PFSK-1 (cell line): ENCODE measurements around the gene MRPS7.

Source experiments
- FOXP2 ChIP-seq: optimal IDR thresholded peaks from 2 replicates; pipeline ENCODE3; 2011; ENCODE audit warnings: borderline replicate concordance, control low read depth, inconsistent platforms; ENCODE audit not compliant: insufficient read depth; ENCODE audit errors: extremely low read length, extremely low read depth
- POLR2AphosphoS5 ChIP-seq: IDR thresholded peaks from 2 replicates; pipeline ENCODE4 v1.6.1; 2012; ENCODE audit warnings: low read depth, mild to moderate bottlenecking, control low read depth, low read length, moderate library complexity
- SIN3A ChIP-seq: IDR thresholded peaks from 2 replicates; pipeline ENCODE4 v1.6.1; 2012; ENCODE audit warnings: mild to moderate bottlenecking, low read length, moderate library complexity, borderline replicate concordance; ENCODE audit not compliant: insufficient read depth
- TAF1 ChIP-seq: IDR thresholded peaks from 2 replicates; pipeline ENCODE4 v1.6.1; 2012; ENCODE audit warnings: low read length, control low read depth, borderline replicate concordance; ENCODE audit not compliant: insufficient read depth
- TF ChIP-seq, protein P1 (sequence below), 2 experiments: IDR thresholded peaks; 2 replicates each; pipeline versions ENCODE4 v1.6.1 to v1.8.0; 2011 to 2012; ENCODE audit warnings: low read depth in 2 of 2, low read length in 2 of 2, control low read depth in 1 of 2, inconsistent platforms in 1 of 2, mild to moderate bottlenecking in 1 of 2, moderate library complexity in 1 of 2; ENCODE audit not compliant: insufficient read depth in 1 of 2

The MRPS7 gene

DNA sequence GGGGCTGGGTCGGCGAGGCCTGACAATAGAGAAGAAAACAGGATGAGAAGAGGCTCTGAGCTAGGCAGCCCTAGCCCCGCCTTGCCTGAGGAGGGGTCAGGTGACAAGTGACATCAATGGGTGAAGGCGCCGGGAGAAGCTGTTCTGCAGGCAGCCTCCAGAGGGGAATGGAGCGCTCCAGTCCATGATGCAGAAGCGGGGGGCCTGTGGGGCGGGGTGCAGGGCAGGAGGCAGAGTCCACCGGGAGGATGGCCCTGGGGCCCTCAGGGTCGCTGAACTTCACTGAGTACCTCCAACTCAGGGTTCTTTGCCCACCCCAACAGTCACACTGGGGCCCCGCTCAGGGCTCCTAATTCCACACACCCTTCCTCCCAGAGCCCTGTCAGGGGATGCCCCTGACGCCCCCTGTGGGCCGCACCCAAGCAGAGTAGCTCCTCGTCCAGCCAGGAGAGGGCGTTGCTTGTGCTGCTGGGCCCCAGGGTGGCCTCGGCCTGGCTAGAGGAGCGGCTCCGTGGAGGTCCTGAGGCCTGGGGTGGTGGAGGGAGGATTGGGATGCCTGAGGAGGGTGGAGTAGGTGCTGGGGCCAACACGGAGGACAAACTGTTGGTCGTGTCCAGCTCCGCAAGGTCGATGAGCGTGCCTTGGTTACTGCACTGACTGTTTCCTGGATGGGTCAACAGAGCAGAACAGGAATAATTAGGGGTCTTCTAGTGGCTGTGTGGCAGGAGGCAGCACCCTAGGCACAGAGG, 21.1 kb upstream of the MRPS7 start:
- TF ChIP-seq TAF1 (no peak), SIN3A (no peak), FOXP2 (no peak)
- TF ChIP-seq, protein P1, sequence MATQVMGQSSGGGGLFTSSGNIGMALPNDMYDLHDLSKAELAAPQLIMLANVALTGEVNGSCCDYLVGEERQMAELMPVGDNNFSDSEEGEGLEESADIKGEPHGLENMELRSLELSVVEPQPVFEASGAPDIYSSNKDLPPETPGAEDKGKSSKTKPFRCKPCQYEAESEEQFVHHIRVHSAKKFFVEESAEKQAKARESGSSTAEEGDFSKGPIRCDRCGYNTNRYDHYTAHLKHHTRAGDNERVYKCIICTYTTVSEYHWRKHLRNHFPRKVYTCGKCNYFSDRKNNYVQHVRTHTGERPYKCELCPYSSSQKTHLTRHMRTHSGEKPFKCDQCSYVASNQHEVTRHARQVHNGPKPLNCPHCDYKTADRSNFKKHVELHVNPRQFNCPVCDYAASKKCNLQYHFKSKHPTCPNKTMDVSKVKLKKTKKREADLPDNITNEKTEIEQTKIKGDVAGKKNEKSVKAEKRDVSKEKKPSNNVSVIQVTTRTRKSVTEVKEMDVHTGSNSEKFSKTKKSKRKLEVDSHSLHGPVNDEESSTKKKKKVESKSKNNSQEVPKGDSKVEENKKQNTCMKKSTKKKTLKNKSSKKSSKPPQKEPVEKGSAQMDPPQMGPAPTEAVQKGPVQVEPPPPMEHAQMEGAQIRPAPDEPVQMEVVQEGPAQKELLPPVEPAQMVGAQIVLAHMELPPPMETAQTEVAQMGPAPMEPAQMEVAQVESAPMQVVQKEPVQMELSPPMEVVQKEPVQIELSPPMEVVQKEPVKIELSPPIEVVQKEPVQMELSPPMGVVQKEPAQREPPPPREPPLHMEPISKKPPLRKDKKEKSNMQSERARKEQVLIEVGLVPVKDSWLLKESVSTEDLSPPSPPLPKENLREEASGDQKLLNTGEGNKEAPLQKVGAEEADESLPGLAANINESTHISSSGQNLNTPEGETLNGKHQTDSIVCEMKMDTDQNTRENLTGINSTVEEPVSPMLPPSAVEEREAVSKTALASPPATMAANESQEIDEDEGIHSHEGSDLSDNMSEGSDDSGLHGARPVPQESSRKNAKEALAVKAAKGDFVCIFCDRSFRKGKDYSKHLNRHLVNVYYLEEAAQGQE (IDR thresholded peaks at IDR 0.05; ENCODE audit: insufficient read depth in 1 of 2, low read depth in 2 of 2, low read length in 2 of 2): no peak

DNA sequence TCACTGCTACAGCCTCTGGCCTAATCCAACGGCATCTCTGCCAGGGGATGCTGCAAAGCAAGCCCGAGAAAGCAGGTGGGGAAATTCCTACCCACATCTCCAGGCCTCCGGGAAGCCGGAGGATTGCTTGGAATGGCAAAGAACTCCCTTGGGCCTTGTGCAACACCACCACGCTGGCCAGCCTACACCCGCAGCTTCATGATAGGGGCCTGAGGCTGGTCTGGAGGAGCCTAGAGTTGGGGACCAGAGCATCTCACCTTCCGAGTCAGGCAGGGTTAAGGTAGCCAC, 20.6 kb upstream of the MRPS7 start:
- TF ChIP-seq POLR2AphosphoS5 (no peak), SIN3A (no peak), TAF1 (no peak), FOXP2 (no peak)
- TF ChIP-seq, protein P1 (IDR thresholded peaks at IDR 0.05; ENCODE audit: insufficient read depth in 1 of 2, low read depth in 2 of 2, low read length in 2 of 2): no peak

DNA sequence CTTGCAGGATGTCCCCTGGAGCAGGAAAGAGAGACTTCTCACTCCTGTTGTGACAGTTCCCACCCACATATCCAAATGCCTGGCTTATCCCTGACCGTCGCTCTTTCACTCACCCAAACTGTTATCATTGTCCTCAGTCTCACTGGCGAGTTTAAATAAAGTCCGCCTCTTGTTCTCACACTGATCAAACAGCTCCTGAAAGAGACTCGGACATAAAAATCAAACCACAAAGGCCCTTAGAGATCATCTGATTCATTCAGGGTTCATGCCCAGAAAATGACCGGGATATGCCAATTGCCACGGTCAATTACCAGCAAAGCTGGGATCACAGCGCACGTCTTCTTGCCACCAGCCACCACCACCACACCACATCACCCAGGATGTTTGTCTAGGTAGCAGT, 20.2 kb upstream of the MRPS7 start:
- TF ChIP-seq, protein P1 (IDR thresholded peaks at IDR 0.05; ENCODE audit: insufficient read depth in 1 of 2, low read depth in 2 of 2, low read length in 2 of 2): no peak
- TF ChIP-seq FOXP2: no peak
- no peak for TF ChIP-seq POLR2AphosphoS5
- no peak for TF ChIP-seq SIN3A
- TF ChIP-seq TAF1: no peak

DNA sequence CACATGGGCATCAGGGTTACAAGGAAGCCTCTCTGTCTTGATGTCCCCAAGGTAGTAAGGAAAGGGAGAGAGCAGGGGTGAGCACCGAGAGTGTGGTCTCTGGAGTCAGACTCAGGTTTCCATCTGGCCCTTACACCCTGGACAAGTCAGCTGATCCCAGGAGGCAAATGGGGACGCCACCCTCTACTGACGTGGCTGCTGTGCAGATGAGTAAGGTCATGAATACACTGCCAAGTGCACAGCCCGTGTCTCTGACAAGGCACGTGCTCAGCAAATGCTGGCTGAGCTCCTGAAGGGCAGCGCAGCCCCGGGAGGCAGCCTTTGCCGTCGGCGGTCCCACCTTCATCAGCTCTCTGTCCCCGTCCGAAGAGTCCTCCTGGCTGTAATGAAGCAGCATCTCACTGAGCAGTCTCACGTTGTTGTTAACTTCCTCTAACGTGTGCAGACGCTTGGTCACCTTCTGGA, 19.7 kb upstream of the MRPS7 start:
- TF ChIP-seq, protein P1 (IDR thresholded peaks at IDR 0.05; ENCODE audit: insufficient read depth in 1 of 2, low read depth in 2 of 2, low read length in 2 of 2): no peak
- TF ChIP-seq POLR2AphosphoS5 (no peak), SIN3A (no peak), FOXP2 (no peak), TAF1 (no peak)

DNA sequence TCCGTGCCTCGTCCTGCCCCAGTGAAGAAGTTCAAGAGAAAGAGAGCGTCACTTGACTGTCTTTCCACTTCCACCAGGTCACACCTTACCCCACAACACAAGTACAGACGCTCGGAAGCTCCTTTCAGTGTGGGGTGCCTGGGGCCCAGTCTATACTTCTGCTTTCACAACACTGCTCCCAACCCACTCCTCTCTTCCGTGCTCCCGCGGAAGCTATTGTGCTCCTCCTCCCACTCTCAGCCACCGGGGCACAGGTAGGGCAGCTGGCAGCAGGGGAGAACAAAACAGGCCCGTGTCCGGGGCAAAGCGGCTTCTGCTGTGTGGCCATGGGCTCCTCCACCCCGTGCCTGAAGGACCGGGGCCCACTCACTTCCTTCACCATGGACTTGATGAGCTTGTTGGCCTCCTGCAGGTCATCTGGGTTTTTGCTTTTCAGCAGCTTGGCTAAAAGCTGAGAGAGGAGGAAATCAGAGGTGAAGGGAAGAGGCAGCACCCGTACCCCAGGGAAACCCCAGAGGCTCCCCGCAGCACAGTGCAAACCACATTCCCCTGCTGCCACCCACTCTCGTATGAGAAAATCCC, 19.1 kb upstream of the MRPS7 start:
- TF ChIP-seq POLR2AphosphoS5: no peak
- no peak for TF ChIP-seq SIN3A
- TF ChIP-seq TAF1: no peak
- TF ChIP-seq, protein P1 (IDR thresholded peaks at IDR 0.05; ENCODE audit: insufficient read depth in 1 of 2, low read depth in 2 of 2, low read length in 2 of 2): no peak
- no peak for TF ChIP-seq FOXP2
